Astrocyte of the spinal cord (primary cell): ENCODE results near the gene FBN2.
A peak's percentile ranks its signal among the peaks of the same experiment; 100 is the strongest.

ENCODE experiments used
- DNase-seq: peaks from one replicate; pipeline ENCODE4 v3.0.0; 2011; ENCODE audit warnings: low read depth, low spot score
- H3K4me3 ChIP-seq: 2 replicates; pipeline ENCODE4 v1.5.1; 2011; ENCODE audit warnings: low read depth, mild to moderate bottlenecking, low read length, moderate library complexity
- CTCF ChIP-seq: IDR thresholded peaks from 2 replicates; pipeline ENCODE4 v1.5.1; 2012; ENCODE audit warnings: low read depth, mild to moderate bottlenecking, low read length, inconsistent platforms
- in situ Hi-C: cut with HindIII; loops from 2 replicates; pipeline ENCODE4 v1.10.0; 2017; ENCODE audit warnings: low sequenced_read_pairs

FBN2 gene

GRCh38 chr5:128216860-128217531, 321.0 kb downstream of the FBN2 start:
- H3K4me3 ChIP-seq = no peak overlapping the region
- no peak for TF ChIP-seq CTCF
- DNase-seq = peak; percentile 99
- in situ Hi-C loops = no loop called here

- in situ Hi-C loops = no loop called here
- H3K4me3 ChIP-seq = no peak overlapping the region
Measured at GRCh38 chr5:128216285-128216684, 321.8 kb downstream of the FBN2 start.

GRCh38 chr5:128213833-128214232, 324.2 kb downstream of the FBN2 start:
- DNase-seq = no peak
- in situ Hi-C loops = no loop called here
- TF ChIP-seq CTCF = no peak
- H3K4me3 ChIP-seq = no peak overlapping the region

More at GRCh38 chr5:128216285-128216684, 321.8 kb downstream of the FBN2 start:
- TF ChIP-seq CTCF = no peak
- no peak for DNase-seq

GRCh38 chr5:128213340-128213739, 324.7 kb downstream of the FBN2 start:
- peak; percentile 72 for TF ChIP-seq CTCF
- in situ Hi-C loops = no loop called here
- peak; percentile 81 for DNase-seq
- H3K4me3 ChIP-seq = no peak overlapping the region

- in situ Hi-C loops = no loop called here
- H3K4me3 ChIP-seq = no peak overlapping the region
- no peak for TF ChIP-seq CTCF
- DNase-seq = no peak
Measured at GRCh38 chr5:128212191-128212806, 325.7 kb downstream of the FBN2 start.

GRCh38 chr5:128208436-128208835, 329.6 kb downstream of the FBN2 start:
- TF ChIP-seq CTCF = no peak
- no peak for DNase-seq
- no peak overlapping the region for H3K4me3 ChIP-seq
- in situ Hi-C loops = no loop called here
